ENCODE data around the gene MBD5.

- TF ChIP-seq POLR2A (IDR thresholded peaks at IDR 0.05) = no peak
- no peak for TF ChIP-seq CTCF (IDR thresholded peaks at IDR 0.05)
- no peak for TF ChIP-seq POLR2AphosphoS5 (IDR thresholded peaks at IDR 0.05)
Observed at GRCh38 chr2:148106331-148106730, 85.4 kb downstream of the MBD5 start.
